GM19023 (cell line): ENCODE data around the gene DNASE2B.

Experiments used
- ATAC-seq: cut with Tn5 transposase; IDR thresholded peaks from one replicate; pipeline ENCODE4 v1.9.1; 2021; ENCODE audit warnings: mild to moderate bottlenecking, moderate library complexity; ENCODE audit not compliant: unreplicated experiment

Gene DNASE2B, protein sequence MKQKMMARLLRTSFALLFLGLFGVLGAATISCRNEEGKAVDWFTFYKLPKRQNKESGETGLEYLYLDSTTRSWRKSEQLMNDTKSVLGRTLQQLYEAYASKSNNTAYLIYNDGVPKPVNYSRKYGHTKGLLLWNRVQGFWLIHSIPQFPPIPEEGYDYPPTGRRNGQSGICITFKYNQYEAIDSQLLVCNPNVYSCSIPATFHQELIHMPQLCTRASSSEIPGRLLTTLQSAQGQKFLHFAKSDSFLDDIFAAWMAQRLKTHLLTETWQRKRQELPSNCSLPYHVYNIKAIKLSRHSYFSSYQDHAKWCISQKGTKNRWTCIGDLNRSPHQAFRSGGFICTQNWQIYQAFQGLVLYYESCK

DNA sequence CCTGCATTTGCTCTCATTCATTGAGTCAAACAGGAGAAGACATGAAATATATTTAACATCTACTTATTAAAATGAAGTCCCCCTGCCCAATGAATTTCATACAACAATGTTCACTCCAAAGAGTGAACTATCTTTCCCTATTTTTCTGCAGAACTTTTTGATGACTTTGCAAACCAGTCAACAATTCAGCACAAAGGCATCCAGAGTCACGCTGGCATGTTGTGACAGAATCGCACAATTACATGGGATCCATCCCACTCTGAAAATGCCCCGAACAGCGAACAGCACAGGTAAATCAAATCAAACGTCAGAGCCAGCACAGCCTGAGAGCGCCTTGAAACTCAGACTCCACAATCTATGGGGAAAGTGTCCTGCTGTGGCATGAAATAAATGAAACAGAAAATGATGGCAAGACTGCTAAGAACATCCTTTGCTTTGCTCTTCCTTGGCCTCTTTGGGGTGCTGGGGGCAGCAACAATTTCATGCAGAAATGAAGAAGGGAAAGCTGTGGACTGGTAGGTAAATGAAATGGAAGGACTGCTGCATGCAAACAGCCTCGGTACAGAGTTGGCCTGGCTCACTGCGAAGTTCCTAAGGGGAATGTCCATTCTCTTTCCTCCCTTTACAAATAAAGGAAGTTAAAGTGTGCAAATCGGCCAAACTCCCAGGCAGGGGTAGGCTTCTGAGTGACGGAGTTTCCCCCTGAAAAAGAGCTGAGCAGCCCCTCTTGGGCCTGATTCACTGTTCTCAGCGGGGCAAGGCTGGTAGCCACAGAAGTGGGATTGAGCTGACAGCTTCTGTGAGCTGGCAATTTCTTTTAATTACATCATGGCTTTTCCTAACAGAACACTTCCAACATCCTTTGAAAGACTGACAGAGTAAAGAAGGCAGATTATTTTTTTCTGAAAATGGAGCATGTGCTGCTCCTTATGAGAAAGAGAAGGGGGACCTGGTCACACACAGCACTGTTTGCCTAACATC lies at the start of gene DNASE2B:
Gene DNASE2B, plus strand, starts transcription at position 310 of the 981 bp plus-strand sequence. Its CDS starts 81 bp downstream, at position 391.
- ATAC-seq: no peak

DNA sequence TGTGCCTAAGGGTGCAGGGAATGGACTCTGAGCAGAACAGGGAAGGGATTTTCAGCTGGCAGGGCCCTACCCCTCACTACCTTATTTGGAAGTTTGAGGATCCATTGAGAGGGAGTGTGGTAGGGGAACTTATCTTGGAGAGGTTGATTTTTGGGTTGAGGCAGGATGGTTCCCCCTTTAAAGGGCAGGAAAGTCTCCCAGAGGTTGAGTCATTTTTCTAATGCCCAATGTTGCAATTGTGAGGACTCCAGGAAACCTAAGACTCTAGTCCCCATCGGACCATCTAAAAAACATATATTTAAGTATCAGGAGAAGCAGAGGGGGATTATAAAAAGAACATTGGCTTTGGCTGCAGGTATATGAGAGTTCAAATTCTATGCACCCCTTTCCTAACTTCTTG lies 49.5 kb upstream of the DNASE2B start:
- ATAC-seq: no peak

DNA sequence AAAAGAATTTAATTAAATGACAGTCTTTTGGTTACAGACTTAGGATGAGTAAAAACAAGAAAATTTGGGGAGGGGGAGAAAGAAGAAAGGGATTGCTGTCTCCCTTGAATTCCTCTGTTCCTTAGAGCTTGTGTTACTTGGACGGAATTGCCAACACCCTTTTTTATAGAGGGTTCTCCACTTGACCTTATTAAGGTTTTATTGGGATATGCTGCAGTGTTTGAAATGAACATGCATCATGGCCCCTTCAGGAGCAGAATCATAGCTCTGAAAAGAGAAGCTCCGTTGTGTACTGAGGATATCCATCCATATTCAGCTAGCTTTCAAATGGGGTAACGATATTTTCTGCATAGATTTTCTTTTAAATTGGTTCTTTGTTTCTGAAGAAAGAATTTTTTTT lies 48.2 kb upstream of the DNASE2B start:
- ATAC-seq: no peak

DNA sequence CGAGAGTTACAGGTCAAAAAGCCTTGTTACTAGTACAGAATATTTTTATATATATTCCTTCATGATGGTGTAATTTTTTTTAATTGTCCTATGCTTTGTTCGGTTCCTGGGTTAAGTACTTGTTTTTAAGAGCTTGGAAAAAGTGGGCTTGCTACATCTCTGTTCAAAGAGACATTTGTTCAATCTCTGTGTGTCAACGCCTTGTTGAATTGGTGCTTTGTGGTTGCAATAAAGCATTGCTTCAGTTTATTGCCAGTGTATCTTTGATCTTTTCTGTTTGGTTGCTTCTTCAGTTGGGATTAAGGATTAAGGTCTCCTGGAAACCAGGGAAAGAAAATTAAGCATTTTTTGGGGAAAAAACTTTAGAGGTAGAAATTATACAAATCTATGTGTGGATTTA lies 47.7 kb upstream of the DNASE2B start:
- no peak for ATAC-seq

DNA sequence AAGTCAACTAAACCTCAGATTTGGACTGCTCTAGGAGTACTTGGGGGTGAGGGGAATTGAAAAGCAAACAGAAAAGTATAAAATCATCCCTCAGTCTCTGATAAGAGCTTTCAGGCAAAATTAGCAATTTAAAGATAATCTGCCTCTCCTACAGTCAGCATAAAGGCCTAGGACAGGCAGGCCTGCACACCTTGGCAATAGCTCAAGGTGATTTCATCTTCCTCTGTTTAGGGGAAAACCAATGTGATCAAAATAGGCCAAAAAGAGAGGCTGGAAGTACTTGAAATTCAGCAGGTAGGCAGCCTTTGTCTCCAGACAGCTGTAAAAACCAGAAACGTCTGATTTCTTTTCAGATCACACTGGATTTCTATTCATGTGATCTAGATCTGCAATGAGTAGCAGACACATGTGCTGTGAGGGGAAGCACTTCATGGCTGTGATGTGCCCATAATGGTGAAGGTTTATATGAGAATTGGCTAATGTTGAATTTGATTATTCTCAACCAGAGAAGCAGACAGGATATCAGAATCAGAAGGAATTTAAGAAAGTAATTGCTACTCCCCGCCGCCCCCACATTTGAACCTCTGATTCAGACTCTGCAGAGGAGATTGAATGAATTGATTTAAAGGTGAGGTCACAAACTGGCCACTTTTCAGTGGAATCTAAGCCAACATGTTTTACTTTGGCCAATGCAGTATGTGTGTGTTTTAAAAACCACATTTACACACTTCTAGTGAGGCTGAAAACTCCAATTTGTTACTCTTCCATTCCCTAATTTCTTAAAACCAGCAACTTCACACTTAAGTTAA lies 45.8 kb upstream of the DNASE2B start:
- ATAC-seq: no peak

DNA sequence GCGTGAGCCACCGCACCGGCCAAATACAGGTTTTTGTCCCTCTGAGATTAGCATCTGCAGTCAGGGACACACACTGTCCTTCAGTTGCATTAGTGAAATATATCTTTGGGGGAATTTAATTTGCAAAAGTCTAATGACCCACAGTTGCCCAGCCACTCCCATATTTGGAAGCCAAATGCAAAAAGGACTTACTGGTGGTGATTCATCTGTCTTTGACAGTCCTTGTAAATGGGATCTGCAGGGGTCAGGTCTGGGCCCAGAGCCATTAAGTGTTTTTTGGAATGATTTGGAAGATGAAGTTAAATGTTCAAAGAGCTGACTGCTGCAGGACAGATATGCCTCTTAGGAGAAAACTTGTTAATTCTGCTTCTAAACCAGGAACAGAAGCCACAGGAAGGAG lies 44.6 kb upstream of the DNASE2B start:
- no peak for ATAC-seq

DNA sequence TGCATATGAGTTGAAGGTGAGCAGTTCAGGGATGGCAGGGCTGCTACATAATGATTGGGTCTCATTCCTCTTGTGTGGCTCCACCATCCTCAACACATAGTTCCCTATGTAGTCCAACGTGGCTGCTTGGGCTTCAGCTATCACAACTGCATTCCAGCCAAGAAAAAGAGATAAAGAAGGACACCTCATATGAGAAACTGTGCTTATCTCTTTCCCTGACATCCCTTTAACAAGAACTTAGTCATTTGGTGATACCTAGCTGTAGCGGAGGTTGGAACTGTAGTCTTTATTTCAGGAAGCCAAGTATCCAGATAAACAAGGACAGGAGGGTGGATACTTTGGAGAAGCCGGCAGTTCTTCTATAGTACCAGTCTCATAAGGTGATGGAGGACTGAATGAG lies 42.7 kb upstream of the DNASE2B start:
- ATAC-seq: no peak

DNA sequence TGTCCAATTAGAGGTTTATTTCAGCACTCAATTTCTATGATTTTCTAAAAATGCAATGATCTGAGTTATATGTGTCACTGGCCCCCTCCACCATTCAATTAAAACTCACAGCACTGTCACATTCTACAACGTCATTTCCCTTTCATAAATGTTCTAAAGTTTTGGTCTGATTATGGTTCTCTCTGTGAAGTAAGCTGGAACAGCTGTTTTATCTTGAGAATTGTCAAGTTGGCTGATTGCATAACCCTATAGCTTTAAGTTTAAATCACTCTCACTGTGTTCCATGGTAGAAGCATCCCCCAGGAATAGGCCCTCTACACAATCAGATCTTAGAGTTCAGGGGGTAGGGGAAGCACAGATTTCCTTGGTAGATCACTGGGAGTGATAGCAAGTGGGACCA lies 41.4 kb upstream of the DNASE2B start:
- no peak for ATAC-seq

DNA sequence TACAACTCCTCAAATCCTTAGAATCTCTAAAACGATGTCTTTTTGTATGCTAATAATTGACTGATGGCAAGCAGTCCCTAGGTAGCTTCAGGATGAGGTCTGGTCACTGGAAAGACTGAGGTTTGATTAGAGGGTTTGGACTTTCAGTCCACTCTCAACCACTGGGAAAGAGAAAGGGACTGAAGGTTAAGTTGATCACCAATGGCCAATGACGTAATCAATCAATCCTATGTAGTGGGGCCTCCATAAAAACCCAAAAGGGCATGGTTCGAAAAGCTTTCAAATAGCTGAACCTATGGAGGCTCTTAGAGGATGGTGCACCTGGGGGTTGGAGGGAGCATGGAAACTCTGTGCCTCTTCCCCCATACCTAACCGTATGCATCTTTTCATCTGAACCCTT lies 39.6 kb upstream of the DNASE2B start:
- ATAC-seq: no peak

DNA sequence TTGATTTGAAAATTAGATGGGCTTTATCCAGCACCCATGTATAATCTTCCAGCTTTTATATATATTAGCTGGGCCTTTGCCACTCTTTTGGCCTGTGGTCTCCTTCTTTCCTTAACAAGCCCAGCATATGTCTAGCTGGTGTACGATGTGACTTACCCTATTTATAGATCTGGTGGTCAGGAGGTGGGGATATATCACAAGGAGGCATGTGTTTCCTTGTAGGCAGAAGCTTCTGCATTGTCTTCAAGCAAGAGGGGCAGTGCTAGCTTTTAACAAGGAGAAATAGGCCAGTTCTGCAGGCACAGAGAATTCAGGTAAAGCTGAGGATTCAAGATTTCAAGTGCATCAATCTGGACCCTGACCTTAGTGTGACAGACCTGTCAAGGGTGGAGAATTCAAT lies 38.0 kb upstream of the DNASE2B start:
- no peak for ATAC-seq

DNA sequence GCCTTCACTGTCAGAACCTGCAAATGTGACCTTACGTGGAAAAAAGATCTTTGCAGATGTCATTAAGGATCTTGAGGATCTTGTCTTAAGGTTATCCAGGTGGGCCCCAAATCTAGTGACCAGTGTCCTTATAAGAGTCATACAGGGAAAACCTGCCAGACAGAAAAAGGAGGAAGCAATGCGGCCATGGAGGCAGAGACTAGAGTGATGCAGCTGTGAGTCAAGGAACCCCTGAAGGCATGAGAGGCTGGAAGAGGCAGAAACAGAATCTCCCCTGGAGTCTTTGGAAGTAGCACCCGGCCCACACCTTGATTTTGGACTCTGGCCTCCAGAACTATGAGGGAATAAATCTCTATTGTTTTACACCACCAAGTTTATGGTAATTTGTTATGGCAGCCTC lies 36.5 kb upstream of the DNASE2B start:
- ATAC-seq: no peak

DNA sequence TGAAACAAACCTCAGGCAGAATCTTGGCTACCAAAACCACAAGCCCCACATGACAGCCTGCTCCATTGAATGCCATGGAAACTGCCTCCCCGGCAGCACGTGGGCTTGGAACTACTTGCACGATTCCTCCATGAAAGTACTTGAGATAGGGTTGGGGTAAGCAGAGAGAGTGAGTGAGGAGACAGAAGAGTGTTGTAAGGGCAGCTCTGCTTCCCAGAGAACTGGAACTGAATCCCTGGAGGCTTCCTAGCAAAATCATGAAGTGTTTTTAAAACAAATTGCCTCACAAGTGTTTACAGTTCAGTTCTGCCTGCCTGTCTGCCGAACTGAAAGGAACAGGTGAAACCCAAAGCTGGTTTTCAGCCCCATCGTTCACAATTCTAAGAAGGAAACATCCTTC lies 35.3 kb upstream of the DNASE2B start:
- no peak for ATAC-seq

DNA sequence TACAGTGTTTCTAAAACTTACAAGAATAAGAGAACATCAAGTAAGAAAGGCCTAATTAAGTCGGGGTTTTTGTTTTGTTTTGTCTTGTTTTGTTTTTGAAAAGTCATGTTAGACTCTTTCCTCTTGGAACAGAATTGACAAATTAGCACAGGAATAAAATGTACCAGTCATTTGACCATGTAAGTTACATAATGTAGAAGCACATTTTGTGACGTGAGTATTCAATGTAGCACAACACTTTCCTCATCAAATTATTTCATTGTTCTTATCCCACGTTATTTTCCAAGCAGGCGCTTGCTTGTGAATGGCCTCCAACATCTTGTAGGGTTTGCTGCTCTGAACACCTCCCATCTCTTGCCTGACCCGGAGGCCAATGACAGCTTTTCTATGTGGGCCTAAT lies 34.7 kb upstream of the DNASE2B start:
- no peak for ATAC-seq

DNA sequence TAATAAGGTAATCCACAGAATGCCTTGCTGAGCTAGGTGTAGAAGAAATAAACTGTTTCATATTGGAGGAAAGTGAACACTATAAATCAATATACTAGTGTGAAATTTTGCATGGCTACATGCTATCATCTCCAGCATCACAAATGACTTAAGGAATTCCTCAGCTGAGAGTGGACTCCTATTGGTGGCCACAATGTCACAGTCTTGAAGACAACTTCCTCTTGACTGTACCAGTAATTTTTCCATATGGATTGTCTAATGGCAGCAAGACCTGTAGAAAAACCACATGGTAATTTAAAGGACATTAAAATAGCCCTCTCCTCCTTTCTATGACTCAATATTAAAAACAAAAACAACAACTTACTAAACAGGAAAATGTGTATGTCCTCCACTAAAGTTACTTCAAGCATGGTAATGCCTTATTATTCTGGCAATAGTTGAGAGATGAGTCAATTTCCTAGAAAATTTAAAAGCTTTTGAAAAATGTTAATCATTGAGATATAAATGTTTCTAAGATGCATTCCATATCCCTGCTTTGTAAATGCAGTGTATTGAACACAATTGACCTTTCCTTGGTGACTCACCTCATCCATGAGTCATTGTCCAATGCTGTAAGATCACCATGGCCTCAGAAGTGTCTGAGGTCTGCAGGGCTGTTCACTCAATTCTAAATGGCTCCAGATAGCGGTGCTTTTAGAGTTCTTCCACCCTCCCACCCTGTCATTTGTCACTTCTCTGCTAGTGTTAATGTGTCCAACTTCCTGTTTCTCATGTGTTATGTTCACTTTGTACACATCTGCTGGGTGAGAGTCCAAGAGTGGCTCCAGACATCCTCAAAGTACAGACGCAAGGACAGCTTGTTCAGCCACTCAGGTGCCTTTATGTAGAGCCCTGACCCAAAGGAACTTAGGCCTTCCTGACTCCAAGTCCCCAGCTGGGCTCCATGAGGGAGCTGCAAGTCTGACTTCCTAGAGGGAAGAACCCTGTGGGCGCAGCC lies 32.8 kb upstream of the DNASE2B start:
- no peak for ATAC-seq

DNA sequence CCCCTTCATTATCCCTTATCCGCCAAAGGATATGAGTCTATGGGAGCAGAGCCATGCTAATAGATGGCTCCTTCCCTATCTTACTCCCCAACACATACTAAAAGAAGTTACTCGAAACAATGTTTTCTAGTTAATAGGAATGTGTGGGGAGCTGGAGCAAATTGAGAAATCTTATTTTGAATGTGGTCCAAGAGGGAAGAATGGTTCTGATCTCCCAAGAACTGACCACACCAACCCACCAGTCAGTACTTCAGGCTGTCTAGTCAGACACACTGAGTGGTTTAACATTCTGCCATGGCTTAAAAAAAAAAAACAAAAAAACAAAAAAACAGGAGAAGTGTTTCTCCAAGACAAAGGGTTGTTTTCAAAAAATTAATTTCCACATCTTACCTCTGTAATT lies 31.5 kb upstream of the DNASE2B start:
- no peak for ATAC-seq

DNA sequence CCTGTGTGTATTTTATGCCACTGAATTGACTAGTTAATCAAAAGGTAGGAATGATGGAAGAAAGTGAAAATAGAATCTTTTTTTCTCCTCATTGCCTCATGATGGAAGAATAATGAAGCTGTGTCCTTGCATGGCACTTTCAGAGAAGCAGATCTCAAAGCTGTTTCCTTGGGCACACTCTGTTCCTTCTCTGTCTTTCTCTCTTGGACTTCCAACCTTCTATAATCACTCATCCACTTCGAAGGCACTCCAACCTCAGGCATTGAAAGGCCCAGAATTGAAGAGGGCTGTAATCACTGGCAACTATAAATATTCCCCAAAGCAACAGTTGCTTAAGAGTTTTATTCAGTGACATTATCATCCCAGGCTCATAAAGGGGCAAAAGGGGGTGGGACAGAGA lies 31.1 kb upstream of the DNASE2B start:
- no peak for ATAC-seq

DNA sequence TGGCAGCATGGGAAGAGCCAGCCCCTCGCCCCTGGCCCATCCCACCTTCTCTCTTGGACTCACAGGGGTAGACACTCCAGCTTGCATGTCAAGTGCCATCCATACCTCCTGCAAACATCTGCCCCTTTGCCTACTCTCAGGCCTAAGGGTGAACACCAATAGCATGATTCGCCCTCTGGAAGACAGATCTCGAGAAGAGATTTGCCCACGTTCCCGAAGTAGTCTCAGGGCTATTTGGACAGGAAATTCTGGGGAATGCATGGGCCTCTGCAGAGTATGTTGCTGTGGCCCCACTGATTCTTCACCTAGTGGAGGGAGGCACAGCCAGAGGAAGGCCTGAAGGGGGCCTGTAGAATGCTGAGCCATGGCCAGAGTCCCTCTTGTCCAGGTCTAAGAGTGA lies 29.8 kb upstream of the DNASE2B start:
- no peak for ATAC-seq

DNA sequence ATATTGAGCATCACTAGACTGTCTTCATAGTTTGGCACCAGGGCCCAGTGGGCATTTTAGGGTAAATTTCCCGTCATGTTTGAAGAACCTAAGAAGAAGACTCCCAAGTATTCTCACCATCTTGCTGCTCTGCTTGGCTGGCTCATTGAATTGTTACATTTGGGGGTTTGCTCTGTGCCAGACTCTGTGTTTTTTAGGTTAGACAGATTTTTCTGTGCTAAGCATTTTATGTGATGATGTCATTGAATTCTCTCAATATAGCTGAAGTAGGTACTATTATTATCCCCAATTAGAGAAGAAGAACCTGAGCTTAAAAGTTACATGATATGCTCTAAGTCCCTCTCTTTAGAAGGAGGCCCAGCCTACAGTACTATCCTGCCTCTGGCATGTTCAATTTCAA lies 28.0 kb upstream of the DNASE2B start:
- no peak for ATAC-seq

DNA sequence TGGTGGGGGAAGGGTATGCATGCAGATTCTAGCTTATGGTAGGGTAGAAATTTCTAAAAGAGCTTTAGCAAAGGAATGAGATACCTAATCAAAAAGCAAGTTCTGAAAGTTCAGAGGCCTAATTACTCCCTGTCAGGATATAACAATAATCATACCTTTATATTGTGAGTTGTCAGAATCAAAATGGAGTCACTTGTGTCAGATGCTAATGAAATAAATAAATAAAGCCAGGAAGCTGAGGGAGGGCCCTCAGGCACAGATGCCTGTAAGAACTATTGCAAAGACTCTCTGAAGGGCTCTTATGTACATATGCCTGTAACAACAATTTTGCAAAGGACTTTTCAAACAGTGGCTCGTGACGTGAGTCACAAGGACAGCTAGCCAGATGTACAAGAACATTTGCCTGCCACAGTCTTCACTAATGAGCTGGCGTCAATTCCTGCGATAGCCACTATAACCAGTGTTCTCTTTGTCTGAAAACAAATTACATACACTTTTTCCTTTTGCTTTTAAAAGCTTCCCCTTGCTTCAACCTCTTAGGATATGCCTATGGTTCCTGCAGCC lies 27.4 kb upstream of the DNASE2B start:
- ATAC-seq: no peak
